ENCODE results near the gene SLC39A5.
A peak's percentile ranks its signal among the peaks of the same experiment; 100 is the strongest.

SLC39A5 gene

GRCh38 chr12:56213878-56214277, 16.0 kb upstream of the SLC39A5 start:
- DNase-seq (ENCODE audit: insufficient read length, low spot score) (no peak), FAIRE-seq (no peak)

- FAIRE-seq (no peak), DNase-seq (ENCODE audit: insufficient read length, low spot score) (no peak)
Observed at GRCh38 chr12:56216461-56216860, 13.4 kb upstream of the SLC39A5 start.

- DNase-seq (ENCODE audit: insufficient read length, low spot score) = no peak
- no peak for FAIRE-seq
Observed at GRCh38 chr12:56219840-56220239, 10.0 kb upstream of the SLC39A5 start.

- DNase-seq (ENCODE audit: insufficient read length, low spot score) (no peak), FAIRE-seq (peak; percentile 11)
Observed at GRCh38 chr12:56220611-56221231, 9.1 kb upstream of the SLC39A5 start.

DNA sequence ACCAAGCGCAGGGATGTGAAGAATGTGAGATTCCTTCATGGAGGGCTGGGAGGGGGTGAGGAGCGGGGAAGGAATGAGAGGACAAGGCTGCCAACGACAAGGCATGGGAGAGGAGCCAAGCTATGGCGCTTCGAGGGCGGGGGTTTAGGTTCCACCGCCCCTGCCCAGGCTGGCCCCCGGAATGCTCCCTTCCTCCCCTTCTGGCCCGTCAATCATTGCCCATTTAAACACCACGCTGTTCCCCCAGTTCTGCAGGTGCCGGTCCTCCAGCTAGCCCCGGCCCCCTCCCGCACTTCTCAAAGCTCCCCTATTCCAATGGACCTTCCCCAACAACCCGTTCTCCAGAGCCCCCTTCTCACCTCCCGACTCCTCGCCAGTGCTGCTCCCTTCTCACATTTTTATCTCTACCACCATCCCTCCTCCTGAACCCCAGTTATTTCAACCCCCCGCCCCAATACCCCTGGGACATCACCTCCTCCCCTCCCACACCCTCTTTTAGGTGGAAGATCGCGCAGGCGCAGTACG, 8.6 kb upstream of the SLC39A5 start:
- FAIRE-seq (no peak), DNase-seq (ENCODE audit: insufficient read length, low spot score) (no peak)

DNA sequence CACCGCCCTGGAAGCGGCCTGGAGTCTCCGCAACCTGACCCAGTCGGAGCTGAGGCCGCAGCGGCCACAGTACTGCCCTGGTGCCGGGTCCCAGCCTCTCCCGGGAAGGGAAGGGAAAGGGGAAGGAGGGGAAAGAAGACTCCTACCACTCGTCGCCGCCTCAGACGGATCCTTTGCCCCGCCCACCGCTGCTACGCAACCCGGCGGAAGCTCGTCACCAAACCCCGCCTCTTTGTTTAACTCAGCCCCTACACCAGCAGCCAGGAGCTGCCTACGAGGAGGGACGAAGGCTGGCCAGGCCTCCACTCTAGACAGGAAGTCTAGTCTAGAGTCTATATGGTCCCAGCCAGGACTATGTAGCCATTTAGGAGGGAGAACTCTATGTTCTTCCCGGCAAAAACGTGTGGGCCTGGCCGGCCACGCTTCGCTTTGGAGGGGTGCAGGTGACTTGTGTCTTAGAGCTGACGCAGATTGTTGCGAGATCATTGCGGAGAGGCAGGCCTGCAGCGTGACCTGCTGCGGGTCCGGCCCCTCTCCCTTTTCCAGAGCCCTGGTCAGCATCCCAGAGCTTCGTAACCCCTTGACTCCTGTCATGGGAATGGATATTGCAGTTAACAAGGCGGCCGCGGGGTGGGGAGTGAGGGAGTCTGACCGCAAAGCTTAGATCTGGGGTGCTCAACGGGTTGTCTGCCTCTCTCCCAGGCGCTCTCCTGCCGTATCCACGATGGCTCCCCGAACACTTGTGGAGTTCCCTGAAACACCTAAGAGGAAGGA, 7.9 kb upstream of the SLC39A5 start, which contains the start of gene RNF41:
TSS of gene RNF41 (minus strand) at position 166 of the 774 bp plus-strand sequence. CDS start 7,875 bp downstream, outside the sequence.
- FAIRE-seq = peak; percentile 100
- DNase-seq (ENCODE audit: insufficient read length, low spot score) = peak; percentile 98

GRCh38 chr12:56222531-56222895, 7.3 kb upstream of the SLC39A5 start:
- DNase-seq (ENCODE audit: insufficient read length, low spot score) (no peak), FAIRE-seq (peak; percentile 57)

DNA sequence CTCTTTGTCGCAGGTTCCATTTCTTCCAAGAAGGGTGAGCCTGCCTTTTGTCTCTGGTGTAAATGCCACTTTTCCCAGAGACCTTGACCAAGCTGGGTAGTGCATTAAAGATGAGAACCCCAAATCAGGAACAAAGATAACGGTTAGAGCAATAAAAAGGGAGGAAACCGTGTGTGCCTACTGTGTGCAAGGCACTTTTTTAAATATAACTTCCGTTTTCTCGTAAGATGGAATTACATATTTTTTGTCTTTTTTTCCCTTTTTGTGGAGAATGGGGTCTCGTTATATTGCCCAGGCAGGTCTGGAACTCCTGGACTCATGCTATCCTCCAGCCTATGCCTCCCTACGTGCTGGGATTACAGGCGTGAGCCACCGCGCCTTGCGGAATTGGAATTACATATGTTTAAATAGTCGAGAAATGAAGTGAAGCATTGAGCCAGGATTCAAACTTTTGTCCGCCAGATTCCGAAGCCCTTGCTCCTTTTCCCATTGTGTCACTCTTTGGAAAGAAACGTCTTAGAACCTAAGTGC, 6.2 kb upstream of the SLC39A5 start:
- peak; percentile 62 for FAIRE-seq
- no peak for DNase-seq (ENCODE audit: insufficient read length, low spot score)

GRCh38 chr12:56224102-56224701, 5.6 kb upstream of the SLC39A5 start, which contains the start of gene NABP2:
TSS of gene NABP2 (plus strand) at chr12:56224342. CDS start at chr12:56224857, 515 bp downstream.
- FAIRE-seq (peak; percentile 90), DNase-seq (ENCODE audit: insufficient read length, low spot score) (peak; percentile 98)

GRCh38 chr12:56224954-56225353, 4.9 kb upstream of the SLC39A5 start:
- FAIRE-seq (no peak), DNase-seq (ENCODE audit: insufficient read length, low spot score) (no peak)

GRCh38 chr12:56229082-56229481, 769 bp upstream of the SLC39A5 start:
- DNase-seq (ENCODE audit: insufficient read length, low spot score) (no peak), FAIRE-seq (no peak)

GRCh38 chr12:56230432-56231183, 757 bp downstream of the SLC39A5 start:
- DNase-seq (ENCODE audit: insufficient read length, low spot score) = no peak
- no peak for FAIRE-seq

DNA sequence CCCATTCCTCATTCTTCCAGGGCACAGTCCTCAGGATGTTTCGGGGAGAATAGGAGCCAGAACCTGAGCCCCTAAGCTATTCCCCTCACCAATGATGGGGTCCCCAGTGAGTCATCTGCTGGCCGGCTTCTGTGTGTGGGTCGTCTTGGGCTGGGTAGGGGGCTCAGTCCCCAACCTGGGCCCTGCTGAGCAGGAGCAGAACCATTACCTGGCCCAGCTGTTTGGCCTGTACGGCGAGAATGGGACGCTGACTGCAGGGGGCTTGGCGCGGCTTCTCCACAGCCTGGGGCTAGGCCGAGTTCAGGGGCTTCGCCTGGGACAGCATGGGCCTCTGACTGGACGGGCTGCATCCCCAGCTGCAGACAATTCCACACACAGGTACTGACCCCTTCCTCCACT, 1.3 kb downstream of the SLC39A5 start:
- DNase-seq (ENCODE audit: insufficient read length, low spot score) (no peak), FAIRE-seq (no peak)

DNA sequence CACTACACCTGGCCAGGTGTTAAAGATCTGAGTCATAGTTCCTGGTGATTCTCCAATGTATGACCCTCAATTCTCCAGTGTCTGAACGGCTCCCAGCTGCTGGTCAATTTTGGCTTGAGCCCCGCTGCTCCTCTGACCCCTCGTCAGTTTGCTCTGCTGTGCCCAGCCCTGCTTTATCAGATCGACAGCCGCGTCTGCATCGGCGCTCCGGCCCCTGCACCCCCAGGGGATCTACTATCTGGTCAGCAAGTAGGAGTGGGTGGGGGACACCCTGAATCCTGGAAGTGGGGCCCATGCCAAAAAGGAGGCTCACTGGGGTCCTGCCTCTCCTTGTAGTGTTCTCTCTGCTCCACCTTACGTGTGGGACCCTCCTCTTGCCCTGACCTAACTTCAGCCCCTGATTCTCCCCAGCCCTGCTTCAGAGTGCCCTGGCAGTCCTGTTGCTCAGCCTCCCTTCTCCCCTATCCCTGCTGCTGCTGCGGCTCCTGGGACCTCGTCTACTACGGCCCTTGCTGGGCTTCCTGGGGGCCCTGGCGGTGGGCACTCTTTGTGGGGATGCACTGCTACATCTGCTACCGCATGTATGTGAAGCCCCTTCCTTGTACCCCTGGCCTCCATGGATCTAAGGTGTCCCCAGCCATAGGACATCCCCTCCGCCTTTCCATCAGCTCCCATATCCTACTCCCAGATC, 5.0 kb downstream of the SLC39A5 start:
- DNase-seq (ENCODE audit: insufficient read length, low spot score) (no peak), FAIRE-seq (no peak)

- no peak for DNase-seq (ENCODE audit: insufficient read length, low spot score)
- no peak for FAIRE-seq
Observed at GRCh38 chr12:56236091-56236490, 6.2 kb downstream of the SLC39A5 start.

- FAIRE-seq (no peak), DNase-seq (ENCODE audit: insufficient read length, low spot score) (no peak)
Observed at GRCh38 chr12:56236985-56237384, 7.1 kb downstream of the SLC39A5 start.

DNA sequence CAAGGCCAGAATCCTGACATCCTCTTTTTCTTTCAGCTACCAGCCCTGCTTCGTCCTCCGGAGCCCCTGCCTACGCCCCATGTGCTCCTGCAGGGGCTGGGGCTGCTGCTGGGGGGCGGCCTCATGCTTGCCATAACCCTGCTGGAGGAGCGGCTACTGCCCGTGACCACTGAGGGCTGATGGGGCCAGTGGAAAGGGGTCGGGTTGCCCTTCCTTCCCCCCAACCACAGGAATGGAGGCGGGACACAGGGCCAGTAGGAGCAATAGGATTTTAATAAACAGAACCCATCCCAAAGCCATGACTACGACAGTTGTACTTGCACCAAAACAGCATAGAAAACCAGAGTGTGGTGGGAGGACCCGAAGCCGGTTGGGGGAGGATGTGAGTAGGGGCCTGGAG, 7.7 kb downstream of the SLC39A5 start:
- FAIRE-seq = no peak
- no peak for DNase-seq (ENCODE audit: insufficient read length, low spot score)

DNA sequence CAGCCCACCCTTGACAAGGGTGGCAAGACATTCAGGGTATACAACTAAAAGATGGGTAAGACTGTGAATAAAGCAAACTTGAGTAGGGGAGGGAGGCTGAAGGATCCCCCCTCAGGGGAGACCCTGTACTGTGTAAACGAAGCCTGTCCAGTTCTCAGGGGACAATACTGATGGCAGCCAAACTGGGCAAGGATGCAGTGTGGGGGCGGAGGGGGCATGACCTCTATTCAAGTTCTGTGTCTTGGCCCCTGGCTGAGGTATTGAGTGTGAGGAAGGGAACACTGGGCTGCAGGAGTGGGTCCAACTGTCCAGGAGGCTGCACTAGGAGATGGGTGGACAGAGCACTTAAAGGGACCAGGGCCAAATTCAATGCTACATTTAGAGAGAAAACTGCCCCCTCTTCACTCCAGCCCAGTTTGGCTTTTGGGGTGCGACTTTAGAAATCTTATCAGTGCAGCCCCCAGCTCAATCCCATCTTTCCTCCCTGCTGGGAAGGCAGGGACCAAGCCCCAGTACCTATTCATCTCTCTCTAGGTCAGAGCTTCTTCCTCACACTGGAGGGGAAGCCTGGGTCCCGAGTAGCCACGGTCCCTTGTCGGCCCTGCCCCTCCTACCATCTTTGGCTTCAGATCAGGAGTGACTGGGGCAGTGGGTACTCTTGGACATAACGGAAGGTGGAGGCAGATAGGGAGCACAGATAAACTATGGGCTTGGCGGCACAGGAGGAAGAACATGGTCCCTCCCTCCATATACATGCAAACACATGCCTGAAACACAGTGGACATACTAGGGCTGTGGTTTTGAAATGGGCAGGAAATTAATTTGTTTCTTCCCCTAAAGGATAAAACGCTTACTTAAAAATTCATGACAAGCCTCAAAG, 11.8 kb downstream of the SLC39A5 start:
- DNase-seq (ENCODE audit: insufficient read length, low spot score) (no peak), FAIRE-seq (no peak)

DNA sequence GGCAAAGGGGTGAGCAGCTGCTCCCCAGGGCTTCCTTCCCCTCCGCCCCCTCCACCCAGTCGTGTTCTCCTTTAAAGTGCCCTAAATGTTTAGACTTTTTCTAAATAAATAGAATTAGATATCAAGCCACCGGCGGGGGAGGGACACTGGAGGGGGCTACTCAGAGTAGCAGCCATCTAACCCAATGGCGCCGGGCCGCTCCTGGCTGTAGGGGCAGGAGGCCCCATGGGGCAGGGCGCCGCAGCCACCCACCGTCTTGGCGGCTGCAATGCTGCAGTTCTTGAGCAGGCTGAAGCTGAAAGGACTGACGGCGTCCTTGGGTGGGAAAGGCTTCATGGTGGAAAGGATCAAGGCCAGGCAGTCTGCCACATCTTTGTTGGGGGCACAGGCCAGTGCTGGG, 13.1 kb downstream of the SLC39A5 start:
- no peak for DNase-seq (ENCODE audit: insufficient read length, low spot score)
- no peak for FAIRE-seq
